Measurements from ENCODE around the gene KIAA1671. TPM values are rescaled to one million over a fixed set of nuclear protein-coding genes. Genes with fewer than 3 reads are reported as not detected.

Gene KIAA1671
- total RNA-seq, 1 experiment from 2014 or later = 68.1 TPM

GRCh38 chr22:25077964-25078363, 125.4 kb downstream of the KIAA1671 start:
- no peak overlapping the region for H3K27ac Mint-ChIP-seq (ENCODE audit: low read depth, unreplicated experiment)
- H3K36me3 Mint-ChIP-seq (ENCODE audit: insufficient read depth, unreplicated experiment) = peaks cover 46% of the 10 kb centered on the region
- ChIA-PET POLR2A (no interaction called here), CTCF (interaction anchor here (1.0 to 1.3 kb wide), 2 partner anchors 21 to 139 kb away, joined by 3 to 4 read pairs; no protein-coding TSS in a partner anchor)
- intact Hi-C loops (cut with micrococcal nuclease) = no loop called here
- H3K9me3 Mint-ChIP-seq (ENCODE audit: unreplicated experiment) = no peaks in the 10 kb centered on the region
- no peaks in the 10 kb centered on the region for H3K4me1 Mint-ChIP-seq (ENCODE audit: insufficient read depth, unreplicated experiment)
- BruUV-seq (replicated peaks) = no TSS peak
- no peak for DNase-seq (ENCODE audit: unreplicated experiment)
- H3K27me3 Mint-ChIP-seq (ENCODE audit: insufficient read depth, unreplicated experiment) = no peaks in the 10 kb centered on the region
- no peak overlapping the region for H3K4me3 Mint-ChIP-seq (ENCODE audit: unreplicated experiment)
- no peak for TF ChIP-seq CTCF (IDR thresholded peaks at IDR 0.05; ENCODE audit: unreplicated experiment)

- TF ChIP-seq CTCF (IDR thresholded peaks at IDR 0.05; ENCODE audit: unreplicated experiment) = no peak
- POLR2A ChIA-PET = no interaction called here
- Mint-ChIP-seq H3K4me1 (ENCODE audit: insufficient read depth, unreplicated experiment) (no peaks in the 10 kb centered on the region), H3K9me3 (ENCODE audit: unreplicated experiment) (no peaks in the 10 kb centered on the region), H3K4me3 (ENCODE audit: unreplicated experiment) (no peak overlapping the region), H3K27ac (ENCODE audit: low read depth, unreplicated experiment) (no peak overlapping the region), H3K27me3 (ENCODE audit: insufficient read depth, unreplicated experiment) (no peaks in the 10 kb centered on the region), H3K36me3 (ENCODE audit: insufficient read depth, unreplicated experiment) (peaks cover 47% of the 10 kb centered on the region)
- no peak for DNase-seq (ENCODE audit: unreplicated experiment)
- CTCF ChIA-PET = interaction anchor here (0.6 to 1.0 kb wide), 2 partner anchors 14 to 140 kb away, joined by 3 to 4 read pairs; no protein-coding TSS in a partner anchor
- intact Hi-C loops (cut with micrococcal nuclease) = no loop called here
- no TSS peak for BruUV-seq (replicated peaks)
Observed at GRCh38 chr22:25078591-25078990, 126.1 kb downstream of the KIAA1671 start.

- BruUV-seq (replicated peaks) = no TSS peak
- CTCF ChIA-PET = interaction anchor here (0.5 to 1.8 kb wide), 9 partner anchors 25 to 341 kb away, joined by 3 to 8 read pairs (median 3); no protein-coding TSS in a partner anchor
- intact Hi-C loops (cut with micrococcal nuclease) = no loop called here
- DNase-seq (ENCODE audit: unreplicated experiment) = no peak
- POLR2A ChIA-PET = interaction anchor here (0.6 kb wide), 1 partner anchor 74 kb away, joined by 3 read pairs; no protein-coding TSS in a partner anchor
- Mint-ChIP-seq H3K9me3 (ENCODE audit: unreplicated experiment) (no peaks in the 10 kb centered on the region), H3K4me3 (ENCODE audit: unreplicated experiment) (no peak overlapping the region), H3K36me3 (ENCODE audit: insufficient read depth, unreplicated experiment) (peaks cover 35% of the 10 kb centered on the region), H3K4me1 (ENCODE audit: insufficient read depth, unreplicated experiment) (no peaks in the 10 kb centered on the region), H3K27me3 (ENCODE audit: insufficient read depth, unreplicated experiment) (no peaks in the 10 kb centered on the region), H3K27ac (ENCODE audit: low read depth, unreplicated experiment) (no peak overlapping the region)
- TF ChIP-seq CTCF (IDR thresholded peaks at IDR 0.05; ENCODE audit: unreplicated experiment) = no peak
Observed at GRCh38 chr22:25080855-25081254, 128.3 kb downstream of the KIAA1671 start.

GRCh38 chr22:25081409-25081824, 128.9 kb downstream of the KIAA1671 start:
- no TSS peak for BruUV-seq (replicated peaks)
- CTCF ChIA-PET = interaction anchor here (0.6 to 1.8 kb wide), 11 partner anchors 25 to 331 kb away, joined by 3 to 8 read pairs (median 4); no protein-coding TSS in a partner anchor
- H3K27ac Mint-ChIP-seq (ENCODE audit: low read depth, unreplicated experiment) = no peak overlapping the region

More at GRCh38 chr22:25081409-25081824, 128.9 kb downstream of the KIAA1671 start:
- no peaks in the 10 kb centered on the region for H3K4me1 Mint-ChIP-seq (ENCODE audit: insufficient read depth, unreplicated experiment)
- H3K36me3 Mint-ChIP-seq (ENCODE audit: insufficient read depth, unreplicated experiment) = peaks cover 30% of the 10 kb centered on the region
- intact Hi-C loops (cut with micrococcal nuclease) = no loop called here
- H3K27me3 Mint-ChIP-seq (ENCODE audit: insufficient read depth, unreplicated experiment) = no peaks in the 10 kb centered on the region
- H3K4me3 Mint-ChIP-seq (ENCODE audit: unreplicated experiment) = no peak overlapping the region
- POLR2A ChIA-PET = interaction anchor here (0.6 kb wide), 1 partner anchor 73 kb away, joined by 3 read pairs; no protein-coding TSS in a partner anchor
- no peaks in the 10 kb centered on the region for H3K9me3 Mint-ChIP-seq (ENCODE audit: unreplicated experiment)
- DNase-seq (ENCODE audit: unreplicated experiment) = peak; percentile 51
- peak; percentile 43 for TF ChIP-seq CTCF (IDR thresholded peaks at IDR 0.05; ENCODE audit: unreplicated experiment)

Measured in MCF 10A (cell line).